Panc1 (cell line): ENCODE results near the gene TMEM97. TPM values are rescaled to one million over a fixed set of nuclear protein-coding genes. Genes with fewer than 3 reads are reported as not detected.

ENCODE experiments used
- ATAC-seq: fragments of 200-7000 bp; cut with Tn5 transposase; 2 replicates; pipeline ENCODE4 v1.9.1; 2020; ENCODE audit warnings: mild to moderate bottlenecking, moderate library complexity
- BruUV-seq: library from RNA; stranded (reverse); fragments of 400-500 nt; replicated peaks from 2 replicates; lab custom pipeline; 2021; lab: Mats Ljungman, UMichigan
- CTCF ChIA-PET: fragments of 300-600 bp; sonication (Branson Sonifier 250); formaldehyde crosslinking; loops from one replicate; lab custom pipeline; 2022; ENCODE audit warnings: antibody characterized with exemption; lab: Charles Lee
- POLR2A ChIA-PET: fragments of 300-600 bp; sonication (Branson Sonifier 250); formaldehyde crosslinking; loops from one replicate; lab custom pipeline; 2022; ENCODE audit warnings: antibody characterized with exemption; lab: Charles Lee
- DNase-seq: peaks from one replicate; pipeline ENCODE4 v3.0.0-alpha.2; 2010; ENCODE audit warnings: low read depth, low spot score
- H3K27ac ChIP-seq: 2 replicates; pipeline ENCODE4 v1.5.1; 2011; ENCODE audit warnings: mild to moderate bottlenecking, low read length, inconsistent platforms
- H3K27me3 ChIP-seq: fragments of 200-500 bp; sonication (Bioruptor generic); 2 replicates; pipeline ENCODE4 v1.6.0; 2014; ENCODE audit warnings: low read length, inconsistent platforms; ENCODE audit not compliant: control insufficient read depth, insufficient read depth
- H3K36me3 ChIP-seq: fragments of 200-500 bp; sonication (Bioruptor generic); 2 replicates; pipeline ENCODE4 v1.5.1; 2014; ENCODE audit warnings: inconsistent platforms, mild to moderate bottlenecking, low read length, moderate library complexity; ENCODE audit not compliant: control insufficient read depth, insufficient read depth
- H3K4me1 ChIP-seq: 2 replicates; pipeline ENCODE4 v1.5.1; 2011; ENCODE audit warnings: inconsistent platforms, mild to moderate bottlenecking, low read length, moderate library complexity; ENCODE audit not compliant: control insufficient read depth, insufficient read depth
- H3K4me3 ChIP-seq, 2 experiments: 2 replicates each; pipeline ENCODE4 v1.5.1; 2011 to 2012; ENCODE audit warnings: low read depth in 2 of 2, low read length in 2 of 2, mild to moderate bottlenecking in 2 of 2, inconsistent platforms in 1 of 2, moderate library complexity in 1 of 2
- H3K9me3 ChIP-seq: fragments of 200-500 bp; sonication (Bioruptor generic); 2 replicates; pipeline ENCODE4 v1.5.1; 2014; ENCODE audit warnings: low read depth, mild to moderate bottlenecking, inconsistent platforms, low read length, moderate library complexity; ENCODE audit not compliant: control insufficient read depth, insufficient read depth
- CTCF ChIP-seq: fragments of 450-650 bp; IDR thresholded peaks from 2 replicates; pipeline ENCODE4 v1.5.1; 2017; ENCODE audit warnings: mild to moderate bottlenecking
- POLR2AphosphoS5 ChIP-seq: IDR thresholded peaks from 2 replicates; pipeline ENCODE4 v1.6.1; 2012; ENCODE audit warnings: mild to moderate bottlenecking, low read depth, low read length, moderate library complexity
- SIN3A ChIP-seq: IDR thresholded peaks from 2 replicates; pipeline ENCODE4 v1.6.1; 2012; ENCODE audit warnings: low read depth, mild to moderate bottlenecking, low read length, moderate library complexity, borderline replicate concordance; ENCODE audit not compliant: insufficient read depth
- TCF7L2 ChIP-seq: IDR thresholded peaks from 2 replicates; pipeline ENCODE4 v1.6.1; 2011; ENCODE audit warnings: mild to moderate bottlenecking, low read depth, low read length, inconsistent platforms
- in situ Hi-C: cut with HindIII; loops from 2 replicates; pipeline ENCODE4 v1.10.0; 2016; ENCODE audit warnings: low sequenced_read_pairs, low pct_unique_long_range_greater_than_20kb
- intact Hi-C: fragments of 100-400 bp; cut with micrococcal nuclease; formaldehyde crosslinking; loops from one replicate; pipeline ENCODE4 v1.10.0; 2022; ENCODE audit not compliant: unreplicated experiment
- total RNA-seq: library from RNA; stranded (reverse); gene quantifications from one replicate; pipeline ENCODE4 v1.2.1, GENCODE V29; 2021; ENCODE audit not compliant: unreplicated experiment
- TF ChIP-seq, protein P1 (sequence below), 2 experiments: IDR thresholded peaks; 2 replicates each; pipeline ENCODE4 v1.6.1; 2011 to 2012; ENCODE audit warnings: low read depth in 2 of 2, control low read depth in 1 of 2, low read length in 1 of 2, mild to moderate bottlenecking in 1 of 2, moderate library complexity in 1 of 2; ENCODE audit not compliant: insufficient read depth in 1 of 2

Gene TMEM97
- total RNA-seq, 1 experiment from 2014 or later, result 78.7 TPM

GRCh38 chr17:28270926-28271325, 48.1 kb upstream of the TMEM97 start:
- intact Hi-C loops (no loop called here), in situ Hi-C loops (no loop called here)
- ChIA-PET POLR2A (no interaction called here), CTCF (no interaction called here)
- BruUV-seq, result no TSS peak
- Histone ChIP-seq H3K9me3 (no peaks in the 10 kb centered on the region), H3K27me3 (no peaks in the 10 kb centered on the region; the same call in none of the 2 replicates), H3K4me1 (no peaks in the 10 kb centered on the region), H3K4me3 (no peak overlapping the region), H3K36me3 (no peaks in the 10 kb centered on the region), H3K27ac (no peak overlapping the region)
- DNase-seq, result no peak
- no peak for ATAC-seq
- no peak for TF ChIP-seq TCF7L2
- no peak for TF ChIP-seq POLR2AphosphoS5
- no peak for TF ChIP-seq CTCF
- no peak for TF ChIP-seq SIN3A
- TF ChIP-seq, protein P1, sequence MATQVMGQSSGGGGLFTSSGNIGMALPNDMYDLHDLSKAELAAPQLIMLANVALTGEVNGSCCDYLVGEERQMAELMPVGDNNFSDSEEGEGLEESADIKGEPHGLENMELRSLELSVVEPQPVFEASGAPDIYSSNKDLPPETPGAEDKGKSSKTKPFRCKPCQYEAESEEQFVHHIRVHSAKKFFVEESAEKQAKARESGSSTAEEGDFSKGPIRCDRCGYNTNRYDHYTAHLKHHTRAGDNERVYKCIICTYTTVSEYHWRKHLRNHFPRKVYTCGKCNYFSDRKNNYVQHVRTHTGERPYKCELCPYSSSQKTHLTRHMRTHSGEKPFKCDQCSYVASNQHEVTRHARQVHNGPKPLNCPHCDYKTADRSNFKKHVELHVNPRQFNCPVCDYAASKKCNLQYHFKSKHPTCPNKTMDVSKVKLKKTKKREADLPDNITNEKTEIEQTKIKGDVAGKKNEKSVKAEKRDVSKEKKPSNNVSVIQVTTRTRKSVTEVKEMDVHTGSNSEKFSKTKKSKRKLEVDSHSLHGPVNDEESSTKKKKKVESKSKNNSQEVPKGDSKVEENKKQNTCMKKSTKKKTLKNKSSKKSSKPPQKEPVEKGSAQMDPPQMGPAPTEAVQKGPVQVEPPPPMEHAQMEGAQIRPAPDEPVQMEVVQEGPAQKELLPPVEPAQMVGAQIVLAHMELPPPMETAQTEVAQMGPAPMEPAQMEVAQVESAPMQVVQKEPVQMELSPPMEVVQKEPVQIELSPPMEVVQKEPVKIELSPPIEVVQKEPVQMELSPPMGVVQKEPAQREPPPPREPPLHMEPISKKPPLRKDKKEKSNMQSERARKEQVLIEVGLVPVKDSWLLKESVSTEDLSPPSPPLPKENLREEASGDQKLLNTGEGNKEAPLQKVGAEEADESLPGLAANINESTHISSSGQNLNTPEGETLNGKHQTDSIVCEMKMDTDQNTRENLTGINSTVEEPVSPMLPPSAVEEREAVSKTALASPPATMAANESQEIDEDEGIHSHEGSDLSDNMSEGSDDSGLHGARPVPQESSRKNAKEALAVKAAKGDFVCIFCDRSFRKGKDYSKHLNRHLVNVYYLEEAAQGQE (IDR thresholded peaks at IDR 0.05; ENCODE audit: insufficient read depth in 1 of 2, low read depth in 2 of 2, low read length in 1 of 2), result no peak

DNA sequence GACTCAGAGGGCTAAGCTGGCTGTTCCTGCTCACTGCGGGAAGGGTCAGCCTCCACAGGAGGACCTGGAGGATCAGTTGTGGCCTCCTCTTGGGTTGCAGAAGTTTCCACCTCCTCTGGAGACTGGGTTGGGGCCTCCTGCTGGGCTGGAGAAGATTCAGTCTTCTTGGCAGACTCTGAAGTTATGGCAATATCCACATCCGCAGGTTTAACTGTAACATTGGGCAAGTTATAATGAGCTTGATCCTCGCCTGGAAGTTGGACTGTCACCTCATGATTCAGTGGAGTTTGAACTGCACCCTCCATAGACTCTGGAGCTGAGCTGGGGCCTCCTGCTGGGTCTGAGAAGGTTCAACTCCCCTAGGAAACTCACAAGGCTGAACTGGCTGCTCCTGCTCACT, 47.6 kb upstream of the TMEM97 start:
- H3K36me3 ChIP-seq, result no peaks in the 10 kb centered on the region
- TF ChIP-seq, protein P1 (IDR thresholded peaks at IDR 0.05; ENCODE audit: insufficient read depth in 1 of 2, low read depth in 2 of 2, low read length in 1 of 2), result no peak
- TF ChIP-seq SIN3A (no peak), CTCF (no peak), POLR2AphosphoS5 (no peak), TCF7L2 (no peak)
- intact Hi-C loops, result no loop called here

More for the DNA sequence above, 47.6 kb upstream of the TMEM97 start:
- H3K27me3 ChIP-seq, result no peaks in the 10 kb centered on the region; the same call in none of the 2 replicates
- BruUV-seq, result no TSS peak
- H3K4me3 ChIP-seq, result no peak overlapping the region
- no peak overlapping the region for H3K27ac ChIP-seq
- H3K4me1 ChIP-seq, result no peaks in the 10 kb centered on the region
- CTCF ChIA-PET, result no interaction called here
- H3K9me3 ChIP-seq, result no peaks in the 10 kb centered on the region
- POLR2A ChIA-PET, result interaction anchor here (0.6 kb wide), 1 partner anchor 388 kb away, joined by 5 read pairs; no protein-coding TSS in a partner anchor
- DNase-seq (no peak), ATAC-seq (no peak)
- in situ Hi-C loops, result no loop called here
